Measurements from ENCODE around the gene OSBPL3. TPM values are rescaled to one million over a fixed set of nuclear protein-coding genes. Genes with fewer than 3 reads are reported as not detected.

OSBPL3 gene
- total RNA-seq, 1 donor from 2014 or later: 59.2 TPM

DNA sequence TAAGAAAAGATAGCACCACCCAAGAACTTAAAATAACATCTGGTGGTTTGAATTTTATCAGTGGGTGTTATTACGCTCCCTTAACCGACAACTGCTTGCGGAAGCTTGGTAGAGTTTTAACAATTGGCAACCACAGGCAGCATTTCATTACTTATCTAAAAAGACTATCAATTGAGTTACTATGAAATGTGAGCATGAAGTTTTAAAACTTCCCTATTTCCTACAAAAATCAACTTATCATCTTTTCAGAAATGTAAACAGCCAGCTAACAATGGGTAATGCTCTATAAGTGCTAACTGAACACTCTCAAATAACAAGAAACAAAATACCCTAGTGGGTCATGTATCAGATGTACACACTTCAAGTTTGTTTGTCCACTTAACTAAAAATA lies 68.8 kb downstream of the OSBPL3 start:
- H3K4me3 ChIP-seq: no peak overlapping the region
- no peak overlapping the region for H3K27ac ChIP-seq
- H3K36me3 ChIP-seq: no peaks in the 10 kb centered on the region
- TF ChIP-seq POLR2AphosphoS5 (IDR thresholded peaks at IDR 0.05; ENCODE audit: insufficient read depth in 1 of 2, low read depth in 1 of 2): no peak
- TF ChIP-seq, protein P1, sequence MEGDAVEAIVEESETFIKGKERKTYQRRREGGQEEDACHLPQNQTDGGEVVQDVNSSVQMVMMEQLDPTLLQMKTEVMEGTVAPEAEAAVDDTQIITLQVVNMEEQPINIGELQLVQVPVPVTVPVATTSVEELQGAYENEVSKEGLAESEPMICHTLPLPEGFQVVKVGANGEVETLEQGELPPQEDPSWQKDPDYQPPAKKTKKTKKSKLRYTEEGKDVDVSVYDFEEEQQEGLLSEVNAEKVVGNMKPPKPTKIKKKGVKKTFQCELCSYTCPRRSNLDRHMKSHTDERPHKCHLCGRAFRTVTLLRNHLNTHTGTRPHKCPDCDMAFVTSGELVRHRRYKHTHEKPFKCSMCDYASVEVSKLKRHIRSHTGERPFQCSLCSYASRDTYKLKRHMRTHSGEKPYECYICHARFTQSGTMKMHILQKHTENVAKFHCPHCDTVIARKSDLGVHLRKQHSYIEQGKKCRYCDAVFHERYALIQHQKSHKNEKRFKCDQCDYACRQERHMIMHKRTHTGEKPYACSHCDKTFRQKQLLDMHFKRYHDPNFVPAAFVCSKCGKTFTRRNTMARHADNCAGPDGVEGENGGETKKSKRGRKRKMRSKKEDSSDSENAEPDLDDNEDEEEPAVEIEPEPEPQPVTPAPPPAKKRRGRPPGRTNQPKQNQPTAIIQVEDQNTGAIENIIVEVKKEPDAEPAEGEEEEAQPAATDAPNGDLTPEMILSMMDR (IDR thresholded peaks at IDR 0.05): no peak
- no peak for TF ChIP-seq POLR2A (IDR thresholded peaks at IDR 0.05)
- no peak for DNase-seq (ENCODE audit: extremely low spot score in 2 of 2)
- H3K4me1 ChIP-seq: peaks cover 29% of the 10 kb centered on the region
- no peaks in the 10 kb centered on the region for H3K27me3 ChIP-seq
- no peaks in the 10 kb centered on the region for H3K9me3 ChIP-seq
- intact Hi-C loops (cut with DNase I): no loop called here

GRCh38 chr7:24910551-24911212 lies 69.3 kb downstream of the OSBPL3 start:
- Histone ChIP-seq H3K4me1 (peaks cover 29% of the 10 kb centered on the region), H3K27me3 (no peaks in the 10 kb centered on the region), H3K36me3 (no peaks in the 10 kb centered on the region), H3K9me3 (no peaks in the 10 kb centered on the region), H3K27ac (no peak overlapping the region), H3K4me3 (no peak overlapping the region)
- DNase-seq (ENCODE audit: extremely low spot score in 2 of 2): no peak
- TF ChIP-seq, protein P1 (IDR thresholded peaks at IDR 0.05): no peak
- TF ChIP-seq POLR2A (IDR thresholded peaks at IDR 0.05): no peak
- TF ChIP-seq POLR2AphosphoS5 (IDR thresholded peaks at IDR 0.05; ENCODE audit: insufficient read depth in 1 of 2, low read depth in 1 of 2): no peak
- intact Hi-C loops (cut with DNase I): no loop called here

GRCh38 chr7:24908727-24909126 lies 71.3 kb downstream of the OSBPL3 start:
- intact Hi-C loops (cut with DNase I): no loop called here
- TF ChIP-seq POLR2AphosphoS5 (IDR thresholded peaks at IDR 0.05; ENCODE audit: insufficient read depth in 1 of 2, low read depth in 1 of 2) (no peak), POLR2A (IDR thresholded peaks at IDR 0.05) (no peak)
- TF ChIP-seq, protein P1 (IDR thresholded peaks at IDR 0.05): no peak

DNA sequence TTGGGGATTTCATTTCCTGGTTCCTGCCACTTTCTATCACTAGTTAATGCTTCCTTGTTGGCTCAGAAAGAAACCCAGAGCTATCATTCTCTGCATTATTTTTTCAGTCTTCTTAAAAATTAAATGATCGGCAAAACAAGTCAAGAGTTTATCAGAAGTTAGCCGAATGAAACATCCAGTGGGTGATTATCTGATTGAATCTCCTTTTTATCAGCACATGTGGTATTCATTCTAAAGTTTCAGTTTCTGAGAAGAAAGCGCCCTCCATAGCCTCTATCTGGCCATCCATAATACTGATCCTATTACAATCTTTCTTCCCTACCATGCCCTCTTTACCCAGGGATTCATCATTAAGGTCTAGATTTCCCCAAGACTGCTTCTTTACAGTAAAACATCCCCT lies 71.8 kb downstream of the OSBPL3 start:
- Histone ChIP-seq H3K27ac (no peak overlapping the region), H3K27me3 (no peaks in the 10 kb centered on the region), H3K4me3 (no peak overlapping the region), H3K9me3 (no peaks in the 10 kb centered on the region), H3K4me1 (peaks cover 19% of the 10 kb centered on the region), H3K36me3 (no peaks in the 10 kb centered on the region)
- intact Hi-C loops (cut with DNase I): no loop called here
- TF ChIP-seq, protein P1 (IDR thresholded peaks at IDR 0.05): no peak
- TF ChIP-seq POLR2AphosphoS5 (IDR thresholded peaks at IDR 0.05; ENCODE audit: insufficient read depth in 1 of 2, low read depth in 1 of 2) (no peak), POLR2A (IDR thresholded peaks at IDR 0.05) (no peak)
- DNase-seq (ENCODE audit: extremely low spot score in 2 of 2): no peak

More at GRCh38 chr7:24908727-24909126, 71.3 kb downstream of the OSBPL3 start:
- Histone ChIP-seq H3K27me3 (no peaks in the 10 kb centered on the region), H3K27ac (no peak overlapping the region), H3K4me3 (no peak overlapping the region), H3K4me1 (peaks cover 25% of the 10 kb centered on the region), H3K36me3 (no peaks in the 10 kb centered on the region), H3K9me3 (no peaks in the 10 kb centered on the region)
- no peak for DNase-seq (ENCODE audit: extremely low spot score in 2 of 2)

DNA sequence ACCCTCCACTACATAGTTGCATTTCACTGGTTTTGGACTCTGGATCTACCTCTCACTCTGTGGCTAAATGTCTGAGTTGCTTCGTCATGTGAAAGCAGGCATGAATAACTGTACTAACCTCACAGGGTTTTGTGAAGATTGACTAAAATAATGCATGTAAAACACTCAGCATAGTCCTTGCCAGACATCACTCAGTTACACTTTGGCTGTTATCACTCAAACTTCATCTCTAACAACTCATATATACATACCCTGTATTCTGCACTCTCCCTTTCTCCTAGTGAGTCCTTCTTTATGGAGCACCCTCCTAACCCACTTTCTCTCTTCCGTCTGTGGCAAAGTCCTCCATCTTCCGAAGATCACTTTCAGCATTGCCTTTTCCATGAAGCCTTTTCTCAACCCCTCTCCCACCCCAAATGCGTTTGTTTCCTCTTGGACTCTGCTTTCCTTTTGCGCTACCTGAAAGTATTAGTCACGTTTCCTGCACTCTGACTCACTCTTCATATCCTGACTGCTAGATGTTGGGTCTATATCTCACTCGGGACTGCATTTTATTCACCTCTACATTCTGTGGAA lies 72.6 kb downstream of the OSBPL3 start:
- H3K4me3 ChIP-seq: no peak overlapping the region
- intact Hi-C loops (cut with DNase I): no loop called here
- H3K27ac ChIP-seq: no peak overlapping the region

More for the DNA sequence above, 72.6 kb downstream of the OSBPL3 start:
- Histone ChIP-seq H3K9me3 (no peaks in the 10 kb centered on the region), H3K27me3 (no peaks in the 10 kb centered on the region), H3K36me3 (no peaks in the 10 kb centered on the region), H3K4me1 (peaks cover 12% of the 10 kb centered on the region)
- no peak for DNase-seq (ENCODE audit: extremely low spot score in 2 of 2)
- TF ChIP-seq POLR2A (IDR thresholded peaks at IDR 0.05) (no peak), POLR2AphosphoS5 (IDR thresholded peaks at IDR 0.05; ENCODE audit: insufficient read depth in 1 of 2, low read depth in 1 of 2) (peak in 1 of 2 donors; percentile 40)
